K562 (cell line): ENCODE measurements around the gene KLK6. TPM values are rescaled to one million over a fixed set of nuclear protein-coding genes. Genes with fewer than 3 reads are reported as not detected.

Experiments used
- ATAC-seq: fragments of 200-7000 bp; cut with Tn5 transposase; 3 replicates; pipeline ENCODE4 v1.9.1; 2020; ENCODE audit warnings: moderate library complexity
- BruUV-seq: library from RNA; stranded (reverse); fragments of 400-500 nt; replicated peaks from 2 replicates; lab custom pipeline; 2021; lab: Mats Ljungman, UMichigan
- CTCF ChIA-PET: fragments of 300-600 bp; formaldehyde crosslinking; extraction: SDS; loops from one replicate; lab custom pipeline; 2021; ENCODE audit warnings: low intra/inter-chr PET ratio; lab: Yijun Ruan, JAX
- POLR2A ChIA-PET: fragments of 300-600, 350-650 bp; sonication (Branson Sonifier 250); formaldehyde crosslinking; extraction: SDS; loops from one replicate; lab custom pipeline; 2021; ENCODE audit warnings: antibody characterized with exemption, inconsistent platforms; lab: Yijun Ruan, JAX
- DNase-seq, 4 experiments: peaks; one replicate each; pipeline versions ENCODE4 v3.0.0 to v3.0.0-alpha.2; 2011 to 2018; ENCODE audit warnings: low spot score in 3 of 4, mixed read lengths in 3 of 4; ENCODE audit errors: extremely low read depth in 1 of 4
- FAIRE-seq: peaks from 2 replicates; lab custom pipeline; 2011; peaks lifted over from hg19 to GRCh38; lab: Jason Lieb, UNC
- H2AFZ ChIP-seq: 2 replicates; pipeline ENCODE4 v1.6.0; 2011; ENCODE audit warnings: low read depth, low read length, control low read depth, inconsistent platforms
- H3K27ac ChIP-seq: fragments of 200-600 bp; 3 replicates; pipeline ENCODE4 v1.8.0; 2011; ENCODE audit warnings: low read depth, mild to moderate bottlenecking, control low read depth, inconsistent platforms, low read length, moderate library complexity, mixed read lengths; ENCODE audit errors: extremely low read depth
- H3K27me3 ChIP-seq, 2 experiments: fragments of 300-600 bp in 1 of 2; 2 replicates in 1 of 2; 3 replicates in 1 of 2; pipeline versions ENCODE4 v1.6.0 to v1.8.0; 2011; ENCODE audit warnings: inconsistent platforms in 2 of 2, low read length in 2 of 2, mild to moderate bottlenecking in 1 of 2, mixed read lengths in 1 of 2, moderate library complexity in 1 of 2; ENCODE audit not compliant: control insufficient read depth in 2 of 2, insufficient read depth in 2 of 2
- H3K36me3 ChIP-seq: fragments of 300-600 bp; 3 replicates; pipeline ENCODE4 v1.8.0; 2011; ENCODE audit warnings: mild to moderate bottlenecking, low read length, inconsistent platforms; ENCODE audit not compliant: control insufficient read depth, insufficient read depth
- H3K4me1 ChIP-seq, 2 experiments: fragments of 200-600 bp in 1 of 2; replicated peaks in 1 of 2; 2 replicates in 1 of 2; 3 replicates in 1 of 2; pipeline versions ENCODE4 v1.5.1 to v1.8.0; 2011; ENCODE audit warnings: inconsistent platforms in 2 of 2, low read length in 2 of 2, mild to moderate bottlenecking in 1 of 2, mixed read lengths in 1 of 2, moderate library complexity in 1 of 2; ENCODE audit not compliant: control insufficient read depth in 2 of 2, insufficient read depth in 2 of 2
- H3K4me2 ChIP-seq: 2 replicates; pipeline ENCODE4 v1.6.1; 2011; ENCODE audit warnings: low read length, control low read depth, inconsistent platforms, mixed read lengths; ENCODE audit not compliant: insufficient read depth
- H3K4me3 ChIP-seq: fragments of 200-600 bp; sonication (generic), shearing (Covaris generic); 2 replicates; pipeline ENCODE4 v1.5.1; 2016; ENCODE audit warnings: control low read depth, inconsistent platforms
- H3K79me2 ChIP-seq: fragments of 200-600 bp; 3 replicates; pipeline ENCODE4 v1.8.0; 2011; ENCODE audit warnings: low read length, inconsistent platforms; ENCODE audit not compliant: control insufficient read depth, insufficient read depth
- H3K9ac ChIP-seq, 2 experiments: 2 replicates each; pipeline versions ENCODE4 v1.6.0 to v1.6.1; 2011; ENCODE audit warnings: low read depth in 2 of 2, low read length in 2 of 2, control low read depth in 1 of 2, inconsistent platforms in 1 of 2, mild to moderate bottlenecking in 1 of 2, mixed read lengths in 1 of 2; ENCODE audit not compliant: insufficient read depth in 1 of 2
- H3K9me1 ChIP-seq: one replicate; pipeline ENCODE4 v1.6.0; 2011; ENCODE audit warnings: inconsistent platforms, mild to moderate bottlenecking, low read length, moderate library complexity; ENCODE audit not compliant: control insufficient read depth, insufficient read depth
- H3K9me3 ChIP-seq: replicated peaks from 2 replicates; pipeline ENCODE4 v1.5.1; 2011; ENCODE audit warnings: low read depth, low read length, inconsistent platforms; ENCODE audit not compliant: control insufficient read depth, insufficient read depth
- H4K20me1 ChIP-seq: replicated peaks from 2 replicates; pipeline ENCODE4 v1.6.1; 2011; ENCODE audit warnings: low read length, inconsistent platforms, mixed read lengths; ENCODE audit not compliant: control insufficient read depth, insufficient read depth
- CCNT2 ChIP-seq: IDR thresholded peaks from 2 replicates; pipeline ENCODE4 v1.6.1; 2011; ENCODE audit warnings: borderline replicate concordance, low read depth, mild to moderate bottlenecking, moderate library complexity, mixed read lengths, low read length; ENCODE audit not compliant: insufficient read length; ENCODE audit errors: extremely low read depth
- FOXK1 ChIP-seq: sonication (generic); formaldehyde crosslinking; IDR thresholded peaks from 2 replicates; pipeline ENCODE4 v1.8.0; 2022; ENCODE audit warnings: missing genetic modification reagents, mild to moderate bottlenecking, borderline replicate concordance
- IRF2 ChIP-seq: sonication (generic); formaldehyde crosslinking; IDR thresholded peaks from 2 replicates; pipeline ENCODE4 v1.8.1; 2022; ENCODE audit warnings: mild to moderate bottlenecking, missing genetic modification reagents
- JUN ChIP-seq, 2 experiments: sonication (generic) in 1 of 2; formaldehyde crosslinking in 1 of 2; IDR thresholded peaks; 2 replicates each; pipeline versions ENCODE4 v1.6.1 to v1.8.0; 2012 to 2022; ENCODE audit warnings: borderline replicate concordance in 2 of 2, mild to moderate bottlenecking in 2 of 2, improper control_type of control experiment in 1 of 2, low read depth in 1 of 2, low read length in 1 of 2, missing genetic modification reagents in 1 of 2
- KHSRP ChIP-seq: fragments of 450-650 bp; IDR thresholded peaks from 2 replicates; pipeline ENCODE4 v1.6.1; 2017
- MED1 ChIP-seq: sonication (generic); formaldehyde crosslinking; IDR thresholded peaks from 2 replicates; pipeline ENCODE4 v1.8.1; 2023; ENCODE audit warnings: missing genetic modification reagents, borderline replicate concordance
- NRF1 ChIP-seq, 2 experiments: fragments of 450-650 bp; IDR thresholded peaks in 1 of 2; conservative IDR thresholded peaks in 1 of 2; 2 replicates each; pipeline ENCODE4 v1.6.1; 2014; ENCODE audit warnings: mild to moderate bottlenecking in 2 of 2
- POLR2B ChIP-seq: fragments of 450-650 bp; IDR thresholded peaks from 2 replicates; pipeline ENCODE4 v1.6.1; 2018; ENCODE audit warnings: low read depth; ENCODE audit not compliant: partially characterized antibody
- POLR3A ChIP-seq: IDR thresholded peaks from 2 replicates; pipeline ENCODE4 v1.6.1; 2011; ENCODE audit warnings: borderline replicate concordance, mild to moderate bottlenecking, moderate library complexity; ENCODE audit not compliant: insufficient read length, insufficient read depth; ENCODE audit errors: extremely low read depth
- RBFOX2 ChIP-seq: fragments of 200-400 bp; formaldehyde crosslinking; IDR thresholded peaks from 2 replicates; pipeline ENCODE4 v1.6.1; 2017; ENCODE audit warnings: low read depth, mild to moderate bottlenecking, low read length, moderate library complexity
- SRSF1 ChIP-seq: fragments of 200-400 bp; formaldehyde crosslinking; IDR thresholded peaks from 2 replicates; pipeline ENCODE4 v1.6.1; 2017; ENCODE audit warnings: mild to moderate bottlenecking, low read depth, low read length, moderate library complexity
- ZC3H8 ChIP-seq: fragments of 450-650 bp; IDR thresholded peaks from 2 replicates; pipeline ENCODE4 v1.6.1; 2017
- ZKSCAN3 ChIP-seq: fragments of 250-450 bp; sonication (Bioruptor Pico); IDR thresholded peaks from 2 replicates; pipeline ENCODE4 v1.4.0; 2020
- ZNF175 ChIP-seq: fragments of 200-800 bp; sonication (Bioruptor generic); IDR thresholded peaks from 2 replicates; pipeline ENCODE4 v1.6.1; 2016; ENCODE audit warnings: low read depth, mild to moderate bottlenecking, missing genetic modification characterization, missing compliant biosample characterization
- ZNF274 ChIP-seq: IDR thresholded peaks from 2 replicates; pipeline ENCODE4 v1.6.1; 2011; ENCODE audit warnings: low read depth, mild to moderate bottlenecking, low read length, moderate library complexity, borderline replicate concordance
- ZNF3 ChIP-seq: fragments of 250-450 bp; sonication (Bioruptor Pico); IDR thresholded peaks from 2 replicates; pipeline ENCODE4 v1.5.0; 2021; ENCODE audit warnings: mild to moderate bottlenecking, moderate library complexity
- ZNF592 ChIP-seq: fragments of 450-650 bp; IDR thresholded peaks from 2 replicates; pipeline ENCODE4 v1.6.1; 2017; ENCODE audit warnings: antibody characterized with exemption, mild to moderate bottlenecking
- ZNF644 ChIP-seq: fragments of 200-800 bp; sonication (Bioruptor generic); IDR thresholded peaks from 2 replicates; pipeline ENCODE4 v1.6.1; 2016; ENCODE audit warnings: low read depth, missing genetic modification characterization, missing compliant biosample characterization
- ZNF699 ChIP-seq: fragments of 250-450 bp; sonication (Bioruptor Pico); IDR thresholded peaks from 2 replicates; pipeline ENCODE4 v1.8.0; 2021; ENCODE audit warnings: mild to moderate bottlenecking, moderate library complexity; ENCODE audit not compliant: insufficient replicate concordance
- WGBS: fragments of 100-300 bp; shearing (Covaris generic); methylation state at CpG from one replicate; pipeline ENCODE4 v1.1.6; 2016; ENCODE audit warnings: low coverage, mixed read lengths; ENCODE audit not compliant: insufficient coverage; ENCODE audit errors: missing lambda C conversion rate; 5-methylcytosine and 5-hydroxymethylcytosine counted together
- in situ Hi-C: fragments of 300-500 bp; cut with MboI; formaldehyde crosslinking; loops from 4 replicates; pipeline ENCODE4 v1.15.0; 2018; ENCODE audit warnings: inconsistent platforms, mixed read lengths
- intact Hi-C: fragments of 100-400 bp; cut with micrococcal nuclease; formaldehyde crosslinking; loops from 2 replicates; pipeline ENCODE4 v1.14.2; 2022
- polyA plus RNA-seq, 8 experiments: library from polyadenylated mRNA; depleted of rRNA in 4 of 8; stranded (reverse) in 5 of 8; unstranded in 3 of 8; fragments of >200 nt; fragmentation: Nextera tagmentation in 2 of 8; fragmentation: Illumina TruSeq in 1 of 8; extraction: Ambion mirVana in 2 of 8; extraction: Trizol in 1 of 8; gene quantifications; 2 replicates each; pipeline versions ENCODE4 v1.2.1 to v1.2.3, GENCODE V29; 2011 to 2014; ENCODE audit warnings: inconsistent platforms in 1 of 8, missing spikeins in 1 of 8
- total RNA-seq, 7 experiments: library from RNA; depleted of rRNA in 6 of 7; stranded (reverse); fragments of >200 nt in 6 of 7; fragmentation: Illumina TruSeq in 2 of 7; extraction: Trizol in 2 of 7; gene quantifications; 2 replicates each; pipeline versions ENCODE4 v1.2.1 to v1.2.3, GENCODE V29; 2011 to 2021; ENCODE audit warnings: low replicate concordance in 1 of 7

The KLK6 gene
- total and polyA plus RNA-seq, 9 of the 15 experiments (the other 6 are each of a cell fraction or from before 2014, with no cell fraction given): not detected

- H3K27ac ChIP-seq: no peak within 1 kb of the TSS
- no peak for ATAC-seq
- CTCF ChIA-PET: no interaction called here
- 3% methylated on average over 22 of the region's 28 CpGs for WGBS
- FAIRE-seq: no peak
- no peak for DNase-seq
- H3K36me3 ChIP-seq: no peaks in the 10 kb centered on the region
- H4K20me1 ChIP-seq: no peaks in the 10 kb centered on the region
- no peak within 1 kb of the TSS for H3K4me2 ChIP-seq
- in situ Hi-C loops: no loop called here
- intact Hi-C loops: no loop called here
- H3K79me2 ChIP-seq: no peaks in the 10 kb centered on the region
- peaks cover 9 to 27% of the 10 kb centered on the region in 2 experiments; a peak in 3 of 5 replicates for H3K27me3 ChIP-seq
- BruUV-seq: no TSS peak
- no peak within 1 kb of the TSS; a peak in 1 of 4 replicates for H3K9ac ChIP-seq
- no peaks in the 10 kb centered on the region for H3K9me3 ChIP-seq
- TF ChIP-seq RBFOX2 (no peak), MED1 (CRISPR knock-in tag) (no peak), SRSF1 (no peak), JUN (IDR thresholded peaks at IDR 0.05; ENCODE audit: borderline replicate concordance, low read depth, low read length) (no peak), JUN (CRISPR knock-in tag; IDR thresholded peaks at IDR 0.05; ENCODE audit: borderline replicate concordance) (no peak), ZNF175 (CRISPR knock-in tag) (no peak), NRF1 (conservative IDR thresholded peaks at IDR 0.05 in 1 of 2, IDR thresholded peaks at IDR 0.05 in 1 of 2) (no peak), ZKSCAN3 (CRISPR knock-in tag) (no peak), POLR2B (no peak), CCNT2 (no peak), IRF2 (no peak), KHSRP (no peak), ZNF644 (tag) (no peak), ZNF699 (CRISPR knock-in tag) (no peak), ZNF274 (no peak), ZC3H8 (no peak), ZNF592 (no peak), ZNF3 (CRISPR knock-in tag) (no peak), POLR3A (no peak), FOXK1 (CRISPR knock-in tag) (no peak)
- no peak within 1 kb of the TSS for H2AFZ ChIP-seq
- H3K4me1 ChIP-seq: peaks cover 0 to 3% of the 10 kb centered on the region in 2 experiments; a peak in 1 of 5 replicates
- no peak within 1 kb of the TSS for H3K4me3 ChIP-seq
- POLR2A ChIA-PET: no interaction called here
- H3K9me1 ChIP-seq: no peaks in the 10 kb centered on the region
Observed at GRCh38 chr19:50983625-50984292, 14.4 kb upstream of the KLK6 start, which contains the start of gene KLK7. TSS of gene KLK7 (minus strand) at chr19:50983917. CDS start at chr19:50982399, 1,518 bp downstream.
